Gastroesophageal sphincter (tissue), 4 donors: ENCODE data around the gene PARVG. TPM values are rescaled to one million over a fixed set of nuclear protein-coding genes. Genes with fewer than 3 reads are reported as not detected.

Source experiments
- ATAC-seq: fragments of 150-250 bp; one replicate; pipeline ENCODE4 v1.9.1; 2016; ENCODE audit warnings: mild to moderate bottlenecking, moderate library complexity
- H3K27ac ChIP-seq, 4 donors: fragments of 200-600 bp; sonication (generic) in 3 of 4; 1 replicate in 3 of 4; 2 replicates in 1 of 4; pipeline ENCODE4 v1.5.1; 2016 to 2019
- H3K27me3 ChIP-seq: fragments of 200-600 bp; sonication (generic); one replicate; pipeline ENCODE4 v1.5.1; 2019
- H3K36me3 ChIP-seq, 2 donors: fragments of 200-600 bp; sonication (generic); one replicate each; pipeline ENCODE4 v1.5.1; 2019; ENCODE audit warnings: control low read depth in 1 of 2
- H3K4me1 ChIP-seq, 3 donors: fragments of 200-600 bp; sonication (generic); 1 replicate in 2 of 3; 2 replicates in 1 of 3; pipeline ENCODE4 v1.5.1; 2016 to 2019; ENCODE audit warnings: control low read depth in 2 of 3
- H3K4me3 ChIP-seq, 2 donors: fragments of 200-600 bp; sonication (generic); one replicate each; pipeline ENCODE4 v1.5.1; 2019; ENCODE audit warnings: mild to moderate bottlenecking in 1 of 2, moderate library complexity in 1 of 2
- H3K9me3 ChIP-seq, 3 donors: fragments of 200-600 bp; sonication (generic); one replicate each; pipeline ENCODE4 v1.5.1; 2017 to 2019; ENCODE audit warnings: control low read depth in 2 of 3
- EP300 ChIP-seq: sonication (generic); formaldehyde crosslinking; IDR thresholded peaks from one replicate; pipeline ENCODE4 v1.6.1; 2017; ENCODE audit warnings: antibody characterized with exemption, mild to moderate bottlenecking
- POLR2A ChIP-seq, 2 donors: fragments of 450-650 bp; IDR thresholded peaks; one replicate each; pipeline ENCODE4 v1.6.1; 2017; ENCODE audit warnings: antibody characterized with exemption in 2 of 2, mild to moderate bottlenecking in 2 of 2, moderate library complexity in 1 of 2
- POLR2AphosphoS5 ChIP-seq: sonication (generic); formaldehyde crosslinking; IDR thresholded peaks from one replicate; pipeline ENCODE4 v1.6.1; 2017; ENCODE audit warnings: antibody characterized with exemption
- WGBS, 2 donors: methylation state at CpG; one replicate each; pipeline ENCODE4 v1.1.5; 2018; ENCODE audit warnings: low coverage in 1 of 2; 5-methylcytosine and 5-hydroxymethylcytosine counted together
- total RNA-seq, 4 donors: library from RNA; depleted of rRNA; stranded (reverse); fragments of >200 nt; gene quantifications; one replicate each; pipeline ENCODE4 v1.1.0, GENCODE V29; 2016
- TF ChIP-seq, protein P1 (sequence below), 4 experiments: fragments of 200-600 bp in 2 of 4; fragments of 450-650 bp in 2 of 4; sonication (generic) in 1 of 4; IDR thresholded peaks; one replicate each; pipeline ENCODE4 v1.5.1; 2017 to 2019; ENCODE audit warnings: antibody characterized with exemption in 4 of 4, mild to moderate bottlenecking in 2 of 4, moderate library complexity in 2 of 4

PARVG gene
- total RNA-seq, 4 donors from 2014 or later, result 7.0 to 18.2 (median 11.3) TPM

DNA sequence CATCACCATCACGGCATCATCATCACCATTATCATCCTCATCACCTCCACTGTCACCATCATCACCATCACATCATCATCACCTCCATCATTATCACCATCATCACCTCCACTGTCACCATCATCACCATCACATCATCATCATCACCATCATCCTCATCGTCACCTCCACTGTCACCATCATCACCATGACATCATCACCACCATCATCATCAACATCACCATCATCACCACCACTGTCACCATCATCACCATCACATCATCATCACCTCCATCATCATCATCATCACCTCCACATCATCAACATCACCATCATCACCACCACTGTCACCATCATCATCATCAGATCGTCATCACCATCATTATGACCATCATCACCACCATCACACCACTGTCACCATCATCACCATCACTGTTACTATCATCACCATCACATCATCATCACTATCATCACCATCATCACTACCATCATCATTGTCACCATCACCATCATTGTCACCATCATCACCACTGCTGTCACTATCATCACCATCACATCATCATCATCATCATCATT lies 32.8 kb downstream of the PARVG start:
- peaks cover 0 to 16% (median 10%) of the 10 kb centered on the region in 3 donors for H3K4me1 ChIP-seq
- H3K27ac ChIP-seq, result no peak overlapping the region
- no peak for ATAC-seq
- no peaks in the 10 kb centered on the region for H3K27me3 ChIP-seq
- WGBS, 2 donors, result 90 to 93% methylated on average over 3 of the region's 3 CpGs
- no peak overlapping the region for H3K4me3 ChIP-seq
- H3K9me3 ChIP-seq, result peaks cover 0 to 31% (median 0%) of the 10 kb centered on the region in 3 donors
- H3K36me3 ChIP-seq, result no peaks in the 10 kb centered on the region
- TF ChIP-seq POLR2A (IDR thresholded peaks at IDR 0.05) (no peak), EP300 (no peak), POLR2AphosphoS5 (no peak)
- TF ChIP-seq, protein P1, sequence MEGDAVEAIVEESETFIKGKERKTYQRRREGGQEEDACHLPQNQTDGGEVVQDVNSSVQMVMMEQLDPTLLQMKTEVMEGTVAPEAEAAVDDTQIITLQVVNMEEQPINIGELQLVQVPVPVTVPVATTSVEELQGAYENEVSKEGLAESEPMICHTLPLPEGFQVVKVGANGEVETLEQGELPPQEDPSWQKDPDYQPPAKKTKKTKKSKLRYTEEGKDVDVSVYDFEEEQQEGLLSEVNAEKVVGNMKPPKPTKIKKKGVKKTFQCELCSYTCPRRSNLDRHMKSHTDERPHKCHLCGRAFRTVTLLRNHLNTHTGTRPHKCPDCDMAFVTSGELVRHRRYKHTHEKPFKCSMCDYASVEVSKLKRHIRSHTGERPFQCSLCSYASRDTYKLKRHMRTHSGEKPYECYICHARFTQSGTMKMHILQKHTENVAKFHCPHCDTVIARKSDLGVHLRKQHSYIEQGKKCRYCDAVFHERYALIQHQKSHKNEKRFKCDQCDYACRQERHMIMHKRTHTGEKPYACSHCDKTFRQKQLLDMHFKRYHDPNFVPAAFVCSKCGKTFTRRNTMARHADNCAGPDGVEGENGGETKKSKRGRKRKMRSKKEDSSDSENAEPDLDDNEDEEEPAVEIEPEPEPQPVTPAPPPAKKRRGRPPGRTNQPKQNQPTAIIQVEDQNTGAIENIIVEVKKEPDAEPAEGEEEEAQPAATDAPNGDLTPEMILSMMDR (IDR thresholded peaks at IDR 0.05), result no peak

DNA sequence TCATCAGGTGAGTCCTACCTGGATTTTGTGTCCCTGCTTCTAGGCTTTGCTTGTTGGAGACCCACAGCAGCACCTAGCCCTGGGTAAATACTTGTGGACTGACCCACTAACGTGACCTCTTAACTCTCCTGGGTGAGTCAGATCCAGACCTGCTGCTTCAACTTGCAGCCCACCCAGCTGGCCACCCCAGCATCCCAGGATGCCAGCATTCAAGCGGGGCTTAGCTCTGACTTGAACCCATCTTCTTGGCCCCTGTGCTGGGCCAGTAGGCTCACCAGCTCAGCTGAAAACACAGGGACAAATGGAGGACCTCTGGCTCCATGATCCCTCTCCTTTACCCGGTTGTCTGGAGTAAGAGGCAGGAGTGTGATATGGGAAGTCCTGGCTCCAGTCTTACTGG lies 33.5 kb downstream of the PARVG start:
- Histone ChIP-seq H3K4me1 (peaks cover 0 to 16% (median 10%) of the 10 kb centered on the region in 3 donors), H3K4me3 (no peak overlapping the region), H3K9me3 (peaks cover 0 to 25% (median 0%) of the 10 kb centered on the region in 3 donors), H3K27me3 (peaks cover 4% of the 10 kb centered on the region), H3K27ac (no peak overlapping the region), H3K36me3 (no peaks in the 10 kb centered on the region)
- no peak for ATAC-seq
- WGBS, 2 donors, result 87% methylated on average over 3 of the region's 3 CpGs; no CpG with 5 or more reads in 1 of the 2 donors
- no peak for TF ChIP-seq POLR2A (IDR thresholded peaks at IDR 0.05)
- TF ChIP-seq, protein P1 (IDR thresholded peaks at IDR 0.05), result no peak
- no peak for TF ChIP-seq POLR2AphosphoS5
- no peak for TF ChIP-seq EP300

DNA sequence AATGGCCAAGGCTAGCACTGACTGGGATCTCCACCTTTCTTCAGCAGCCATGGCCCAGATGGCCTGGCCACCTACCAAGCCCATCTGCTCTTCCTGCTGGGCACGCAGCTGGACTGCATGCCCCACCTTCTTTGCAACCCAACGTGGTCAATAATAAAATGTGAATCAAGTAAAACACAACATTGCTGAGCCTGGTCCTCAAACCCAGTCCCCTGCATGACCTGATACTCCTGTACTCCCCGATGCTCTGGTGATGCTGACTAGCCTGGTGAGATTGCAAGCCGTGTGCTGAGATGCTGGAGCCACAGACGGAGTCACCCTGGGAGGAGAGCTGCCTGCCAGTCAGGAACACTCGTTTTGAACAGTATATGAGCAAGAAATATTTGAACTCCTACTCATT lies 34.0 kb downstream of the PARVG start:
- peaks cover 0 to 16% (median 10%) of the 10 kb centered on the region in 3 donors for H3K4me1 ChIP-seq
- TF ChIP-seq POLR2AphosphoS5 (no peak), POLR2A (IDR thresholded peaks at IDR 0.05) (no peak), EP300 (no peak)
- TF ChIP-seq, protein P1 (IDR thresholded peaks at IDR 0.05), result no peak
- no peaks in the 10 kb centered on the region for H3K36me3 ChIP-seq
- no peak overlapping the region for H3K27ac ChIP-seq
- no peak for ATAC-seq
- no peak overlapping the region for H3K4me3 ChIP-seq
- peaks cover 0 to 19% (median 0%) of the 10 kb centered on the region in 3 donors for H3K9me3 ChIP-seq
- WGBS, 2 donors, result 68 to 96% methylated on average over 3 to 4 of the region's 6 CpGs
- peaks cover 5% of the 10 kb centered on the region for H3K27me3 ChIP-seq

DNA sequence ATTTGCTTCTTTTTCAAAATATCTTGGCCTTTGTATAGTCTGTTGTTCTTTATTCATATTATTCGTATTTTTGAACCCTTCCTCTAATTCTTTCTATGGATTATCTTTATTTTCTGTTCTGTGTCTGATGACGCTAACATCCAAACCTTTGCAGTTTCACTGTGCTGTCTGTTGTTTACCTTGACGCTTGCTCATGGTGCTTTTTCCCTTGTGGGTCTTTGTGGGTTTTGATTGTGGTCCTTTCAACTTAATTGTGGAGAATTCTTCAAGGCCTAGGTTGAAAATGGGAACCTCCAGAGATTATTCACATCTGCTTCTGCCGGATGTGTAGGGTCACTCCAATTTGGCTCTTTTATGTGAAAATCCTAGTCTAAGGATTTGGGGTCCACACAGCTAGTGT lies 34.6 kb downstream of the PARVG start:
- Histone ChIP-seq H3K27ac (no peak overlapping the region), H3K9me3 (peaks cover 0 to 15% (median 0%) of the 10 kb centered on the region in 3 donors), H3K4me1 (peaks cover 0 to 16% (median 10%) of the 10 kb centered on the region in 3 donors), H3K36me3 (no peaks in the 10 kb centered on the region), H3K27me3 (peaks cover 5% of the 10 kb centered on the region), H3K4me3 (no peak overlapping the region)
- no peak for ATAC-seq
- 93% methylated on average over 3 to 4 of the region's 4 CpGs for WGBS, 2 donors
- TF ChIP-seq POLR2A (IDR thresholded peaks at IDR 0.05), result no peak
- TF ChIP-seq, protein P1 (IDR thresholded peaks at IDR 0.05), result no peak
- TF ChIP-seq EP300, result no peak
- TF ChIP-seq POLR2AphosphoS5, result no peak

DNA sequence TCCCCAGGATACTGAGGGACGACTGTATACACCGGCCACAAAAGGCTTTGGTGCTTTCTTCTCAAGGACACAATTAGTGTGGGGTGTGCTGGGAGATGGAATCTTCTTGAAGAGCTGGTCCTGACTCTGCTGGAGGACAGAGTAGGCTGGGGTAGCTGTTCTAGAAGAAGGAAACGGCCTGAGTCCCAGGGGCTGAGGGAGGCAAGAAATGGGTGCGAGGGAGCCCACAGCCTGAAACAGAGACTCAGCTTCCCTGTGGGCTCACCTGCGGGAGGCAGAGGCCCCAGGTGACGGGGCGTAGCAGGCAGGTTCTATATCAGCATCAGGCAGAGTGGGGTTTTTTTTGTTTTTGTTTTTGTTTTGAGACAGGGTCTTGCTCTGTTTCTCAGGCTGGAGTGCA lies 36.6 kb downstream of the PARVG start:
- 92 to 98% methylated on average over 5 to 6 of the region's 7 CpGs for WGBS, 2 donors
- ATAC-seq, result no peak
- no peak for TF ChIP-seq EP300
- TF ChIP-seq POLR2AphosphoS5, result no peak
- TF ChIP-seq, protein P1 (IDR thresholded peaks at IDR 0.05), result no peak
- TF ChIP-seq POLR2A (IDR thresholded peaks at IDR 0.05), result no peak

More for the DNA sequence above, 36.6 kb downstream of the PARVG start:
- peaks cover 0 to 15% (median 0%) of the 10 kb centered on the region in 3 donors for H3K9me3 ChIP-seq
- peaks cover 0 to 7% (median 3%) of the 10 kb centered on the region in 3 donors for H3K4me1 ChIP-seq
- no peaks in the 10 kb centered on the region for H3K36me3 ChIP-seq
- peaks cover 13% of the 10 kb centered on the region for H3K27me3 ChIP-seq
- H3K4me3 ChIP-seq, result no peak overlapping the region
- no peak overlapping the region for H3K27ac ChIP-seq
